ENCODE results near the gene MCM3. TPM values are rescaled to one million over a fixed set of nuclear protein-coding genes. Genes with fewer than 3 reads are reported as not detected.

Gene MCM3
- polyA plus RNA-seq, 1 donor from 2014 or later = 8.6 TPM

DNA sequence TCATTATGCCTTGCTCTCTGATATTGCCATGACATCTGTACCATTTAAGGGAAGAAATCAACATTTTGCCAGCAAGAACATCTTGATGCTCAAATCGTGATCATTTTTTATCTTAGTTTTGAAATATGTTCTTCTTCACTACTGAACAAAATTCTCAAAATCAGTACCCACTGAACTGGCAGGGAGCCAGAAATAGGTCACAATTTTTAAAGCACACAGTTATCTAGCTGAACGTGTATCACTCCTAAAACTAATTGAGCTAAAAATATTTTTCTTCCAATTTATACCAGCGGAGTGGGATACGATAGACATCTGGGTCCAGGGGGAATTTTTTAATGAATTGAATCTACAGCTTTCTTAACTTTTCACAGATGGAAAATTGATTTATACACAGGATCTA, 51.5 kb downstream of the MCM3 start:
- H2AFZ ChIP-seq (ENCODE audit: low read depth, low read length) = no peak overlapping the region
- H4K20me1 ChIP-seq (ENCODE audit: insufficient read depth) = no peaks in the 10 kb centered on the region
- H3K9ac ChIP-seq (ENCODE audit: low read length) = no peak overlapping the region
- H3K27ac ChIP-seq (ENCODE audit: low read length) = no peak overlapping the region
- no peaks in the 10 kb centered on the region for H3F3A ChIP-seq (ENCODE audit: insufficient read depth, low read length, poor library complexity, severe bottlenecking)
- no peaks in the 10 kb centered on the region for H3K36me3 ChIP-seq (ENCODE audit: insufficient read depth, low read length)
- no peaks in the 10 kb centered on the region for H3K27me3 ChIP-seq (ENCODE audit: insufficient read depth, low read depth, low read length)
- no peaks in the 10 kb centered on the region for H3K9me2 ChIP-seq (ENCODE audit: insufficient read depth, low read length)
- no peaks in the 10 kb centered on the region for H3K9me3 ChIP-seq (ENCODE audit: low read length)
- no peak overlapping the region for H3K4me3 ChIP-seq (ENCODE audit: low read length)
- no peak overlapping the region for H3K4me2 ChIP-seq (ENCODE audit: low read length)
- TF ChIP-seq EZH2 (IDR thresholded peaks at IDR 0.05; ENCODE audit: borderline replicate concordance, insufficient read depth, low read length, poor library complexity, severe bottlenecking) (no peak), POLR2AphosphoS5 (IDR thresholded peaks at IDR 0.05) (no peak), SMC3 (conservative IDR thresholded peaks at IDR 0.05; ENCODE audit: poor library complexity) (no peak), RAD21 (conservative IDR thresholded peaks at IDR 0.05) (no peak), MXI1 (conservative IDR thresholded peaks at IDR 0.05; ENCODE audit: poor library complexity, severe bottlenecking) (no peak), TAF1 (IDR thresholded peaks at IDR 0.05; ENCODE audit: low read depth) (no peak), EP300 (conservative IDR thresholded peaks at IDR 0.05; ENCODE audit: poor library complexity, severe bottlenecking) (no peak)
- TF ChIP-seq, protein P1, sequence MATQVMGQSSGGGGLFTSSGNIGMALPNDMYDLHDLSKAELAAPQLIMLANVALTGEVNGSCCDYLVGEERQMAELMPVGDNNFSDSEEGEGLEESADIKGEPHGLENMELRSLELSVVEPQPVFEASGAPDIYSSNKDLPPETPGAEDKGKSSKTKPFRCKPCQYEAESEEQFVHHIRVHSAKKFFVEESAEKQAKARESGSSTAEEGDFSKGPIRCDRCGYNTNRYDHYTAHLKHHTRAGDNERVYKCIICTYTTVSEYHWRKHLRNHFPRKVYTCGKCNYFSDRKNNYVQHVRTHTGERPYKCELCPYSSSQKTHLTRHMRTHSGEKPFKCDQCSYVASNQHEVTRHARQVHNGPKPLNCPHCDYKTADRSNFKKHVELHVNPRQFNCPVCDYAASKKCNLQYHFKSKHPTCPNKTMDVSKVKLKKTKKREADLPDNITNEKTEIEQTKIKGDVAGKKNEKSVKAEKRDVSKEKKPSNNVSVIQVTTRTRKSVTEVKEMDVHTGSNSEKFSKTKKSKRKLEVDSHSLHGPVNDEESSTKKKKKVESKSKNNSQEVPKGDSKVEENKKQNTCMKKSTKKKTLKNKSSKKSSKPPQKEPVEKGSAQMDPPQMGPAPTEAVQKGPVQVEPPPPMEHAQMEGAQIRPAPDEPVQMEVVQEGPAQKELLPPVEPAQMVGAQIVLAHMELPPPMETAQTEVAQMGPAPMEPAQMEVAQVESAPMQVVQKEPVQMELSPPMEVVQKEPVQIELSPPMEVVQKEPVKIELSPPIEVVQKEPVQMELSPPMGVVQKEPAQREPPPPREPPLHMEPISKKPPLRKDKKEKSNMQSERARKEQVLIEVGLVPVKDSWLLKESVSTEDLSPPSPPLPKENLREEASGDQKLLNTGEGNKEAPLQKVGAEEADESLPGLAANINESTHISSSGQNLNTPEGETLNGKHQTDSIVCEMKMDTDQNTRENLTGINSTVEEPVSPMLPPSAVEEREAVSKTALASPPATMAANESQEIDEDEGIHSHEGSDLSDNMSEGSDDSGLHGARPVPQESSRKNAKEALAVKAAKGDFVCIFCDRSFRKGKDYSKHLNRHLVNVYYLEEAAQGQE (IDR thresholded peaks at IDR 0.05; ENCODE audit: borderline replicate concordance) = no peak
- TF ChIP-seq, protein P2, sequence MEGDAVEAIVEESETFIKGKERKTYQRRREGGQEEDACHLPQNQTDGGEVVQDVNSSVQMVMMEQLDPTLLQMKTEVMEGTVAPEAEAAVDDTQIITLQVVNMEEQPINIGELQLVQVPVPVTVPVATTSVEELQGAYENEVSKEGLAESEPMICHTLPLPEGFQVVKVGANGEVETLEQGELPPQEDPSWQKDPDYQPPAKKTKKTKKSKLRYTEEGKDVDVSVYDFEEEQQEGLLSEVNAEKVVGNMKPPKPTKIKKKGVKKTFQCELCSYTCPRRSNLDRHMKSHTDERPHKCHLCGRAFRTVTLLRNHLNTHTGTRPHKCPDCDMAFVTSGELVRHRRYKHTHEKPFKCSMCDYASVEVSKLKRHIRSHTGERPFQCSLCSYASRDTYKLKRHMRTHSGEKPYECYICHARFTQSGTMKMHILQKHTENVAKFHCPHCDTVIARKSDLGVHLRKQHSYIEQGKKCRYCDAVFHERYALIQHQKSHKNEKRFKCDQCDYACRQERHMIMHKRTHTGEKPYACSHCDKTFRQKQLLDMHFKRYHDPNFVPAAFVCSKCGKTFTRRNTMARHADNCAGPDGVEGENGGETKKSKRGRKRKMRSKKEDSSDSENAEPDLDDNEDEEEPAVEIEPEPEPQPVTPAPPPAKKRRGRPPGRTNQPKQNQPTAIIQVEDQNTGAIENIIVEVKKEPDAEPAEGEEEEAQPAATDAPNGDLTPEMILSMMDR (IDR thresholded peaks at IDR 0.05; ENCODE audit: poor library complexity, severe bottlenecking) = no peak
- H3K79me2 ChIP-seq (replicated peaks; ENCODE audit: insufficient read depth, low read length) = no peaks in the 10 kb centered on the region

DNA sequence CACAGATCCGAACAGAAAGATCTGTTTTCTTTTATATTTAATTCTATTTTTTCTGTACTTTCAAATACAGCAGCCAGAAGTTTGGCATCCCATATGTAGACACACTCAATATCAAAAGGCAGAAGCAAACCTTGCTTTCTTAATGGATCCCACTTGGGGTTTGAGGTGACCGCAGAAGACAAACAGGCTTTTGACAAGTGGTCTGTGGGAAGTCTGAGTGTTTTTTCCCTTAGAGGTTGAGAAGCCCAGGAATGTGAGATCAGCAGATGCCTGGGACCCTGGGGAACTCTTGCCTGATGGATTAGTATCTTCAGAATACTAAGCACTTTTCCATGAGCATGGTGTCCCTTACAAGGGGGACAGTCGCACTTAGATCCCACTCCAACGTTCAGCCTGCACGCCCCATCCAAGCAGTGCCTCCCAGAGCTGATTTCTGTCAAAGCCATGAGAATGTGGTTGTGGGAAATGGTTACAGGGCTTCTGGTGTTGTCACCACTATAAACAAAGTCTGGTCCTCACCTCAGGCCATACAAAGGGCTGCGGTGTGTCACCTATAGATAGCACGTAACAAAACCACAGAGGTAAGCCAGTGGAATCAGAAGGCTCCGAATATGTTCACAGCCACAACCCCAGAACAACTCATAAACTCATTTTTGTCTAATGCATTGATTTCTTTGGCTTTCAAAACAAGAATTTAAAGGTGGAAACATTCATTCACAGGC, 53.0 kb downstream of the MCM3 start:
- no peak overlapping the region for H3K4me2 ChIP-seq (ENCODE audit: low read length)
- H2AFZ ChIP-seq (ENCODE audit: low read depth, low read length) = no peak overlapping the region
- no peaks in the 10 kb centered on the region for H3K27me3 ChIP-seq (ENCODE audit: insufficient read depth, low read depth, low read length)
- H3F3A ChIP-seq (ENCODE audit: insufficient read depth, low read length, poor library complexity, severe bottlenecking) = no peaks in the 10 kb centered on the region
- H3K79me2 ChIP-seq (replicated peaks; ENCODE audit: insufficient read depth, low read length) = no peaks in the 10 kb centered on the region
- no peak overlapping the region for H3K9ac ChIP-seq (ENCODE audit: low read length)
- H4K20me1 ChIP-seq (ENCODE audit: insufficient read depth) = no peaks in the 10 kb centered on the region
- TF ChIP-seq EZH2 (IDR thresholded peaks at IDR 0.05; ENCODE audit: borderline replicate concordance, insufficient read depth, low read length, poor library complexity, severe bottlenecking) (no peak), MXI1 (conservative IDR thresholded peaks at IDR 0.05; ENCODE audit: poor library complexity, severe bottlenecking) (no peak), EP300 (conservative IDR thresholded peaks at IDR 0.05; ENCODE audit: poor library complexity, severe bottlenecking) (no peak), SMC3 (conservative IDR thresholded peaks at IDR 0.05; ENCODE audit: poor library complexity) (no peak), TAF1 (IDR thresholded peaks at IDR 0.05; ENCODE audit: low read depth) (no peak), RAD21 (conservative IDR thresholded peaks at IDR 0.05) (no peak), POLR2AphosphoS5 (IDR thresholded peaks at IDR 0.05) (no peak)
- TF ChIP-seq, protein P1 (IDR thresholded peaks at IDR 0.05; ENCODE audit: borderline replicate concordance) = no peak
- TF ChIP-seq, protein P2 (IDR thresholded peaks at IDR 0.05; ENCODE audit: poor library complexity, severe bottlenecking) = no peak
- H3K36me3 ChIP-seq (ENCODE audit: insufficient read depth, low read length) = no peaks in the 10 kb centered on the region
- no peaks in the 10 kb centered on the region for H3K9me2 ChIP-seq (ENCODE audit: insufficient read depth, low read length)
- H3K4me3 ChIP-seq (ENCODE audit: low read length) = no peak overlapping the region
- no peaks in the 10 kb centered on the region for H3K9me3 ChIP-seq (ENCODE audit: low read length)
- H3K27ac ChIP-seq (ENCODE audit: low read length) = no peak overlapping the region
